ENCODE measurements around the gene PRKAB1.

The PRKAB1 gene

GRCh38 chr12:119664642-119665041, 3.3 kb upstream of the PRKAB1 start:
- DNase-seq: no peak

DNA sequence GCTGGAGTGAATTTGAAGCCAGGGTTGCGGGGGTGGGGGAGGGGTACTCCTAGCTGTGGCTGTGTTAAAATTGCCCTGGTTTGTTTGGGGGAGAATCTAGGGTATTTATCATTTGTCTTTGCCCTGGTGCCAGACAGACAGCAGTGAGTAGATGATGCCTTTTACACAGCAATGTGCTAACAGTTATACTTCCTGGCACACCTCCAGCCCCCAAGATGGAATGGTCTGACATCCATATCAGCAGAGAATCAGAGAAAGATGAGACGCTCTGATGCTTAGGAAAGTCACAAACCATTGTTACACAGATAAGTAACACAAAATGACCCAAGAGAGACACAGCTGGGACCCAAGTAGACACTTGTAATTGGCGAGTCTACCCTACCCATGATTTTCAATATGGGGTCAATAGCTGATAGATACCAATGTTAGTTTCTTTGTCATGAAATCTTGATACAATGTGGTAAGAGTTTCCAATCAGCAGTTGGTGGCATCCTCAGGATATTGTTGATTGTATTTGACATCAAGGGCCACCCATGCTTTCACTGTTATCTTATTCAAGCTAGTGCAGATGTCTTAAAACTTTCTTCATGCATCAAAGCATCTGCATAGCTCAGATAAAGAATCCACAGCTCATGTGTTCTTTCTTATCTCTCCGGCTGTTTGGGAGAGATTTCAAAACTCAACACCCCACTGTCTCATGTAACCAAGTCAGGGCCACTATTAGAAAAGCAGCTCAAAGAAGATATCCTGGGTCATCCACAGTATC, 2.6 kb upstream of the PRKAB1 start:
- DNase-seq: no peak

DNA sequence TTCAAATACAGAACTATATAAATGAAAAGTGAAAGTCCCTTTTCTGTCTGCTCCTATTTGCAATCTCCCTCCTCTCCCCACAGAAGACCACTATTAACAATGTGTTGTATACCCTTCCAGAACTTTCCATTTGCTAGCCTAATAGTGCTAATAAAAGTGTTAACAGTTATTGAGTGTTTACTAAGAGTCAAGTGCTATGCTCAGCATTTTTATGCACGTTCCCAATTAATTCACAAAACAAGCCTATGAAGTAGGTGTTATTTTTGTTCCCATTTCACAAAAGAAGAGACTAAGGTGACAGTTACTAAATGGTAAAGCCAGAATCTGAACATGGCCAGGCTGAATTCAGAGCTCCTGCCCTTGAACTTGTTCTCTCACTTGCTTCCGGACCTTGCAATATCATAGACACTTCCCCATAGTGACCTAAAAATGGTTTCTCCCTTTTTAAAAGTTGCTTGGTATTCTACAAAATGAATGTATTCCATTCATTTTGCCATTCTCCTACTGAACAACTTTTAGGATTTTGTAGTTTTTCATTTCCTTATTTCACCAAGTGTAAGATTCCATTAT, 1.6 kb upstream of the PRKAB1 start:
- no peak for DNase-seq

DNA sequence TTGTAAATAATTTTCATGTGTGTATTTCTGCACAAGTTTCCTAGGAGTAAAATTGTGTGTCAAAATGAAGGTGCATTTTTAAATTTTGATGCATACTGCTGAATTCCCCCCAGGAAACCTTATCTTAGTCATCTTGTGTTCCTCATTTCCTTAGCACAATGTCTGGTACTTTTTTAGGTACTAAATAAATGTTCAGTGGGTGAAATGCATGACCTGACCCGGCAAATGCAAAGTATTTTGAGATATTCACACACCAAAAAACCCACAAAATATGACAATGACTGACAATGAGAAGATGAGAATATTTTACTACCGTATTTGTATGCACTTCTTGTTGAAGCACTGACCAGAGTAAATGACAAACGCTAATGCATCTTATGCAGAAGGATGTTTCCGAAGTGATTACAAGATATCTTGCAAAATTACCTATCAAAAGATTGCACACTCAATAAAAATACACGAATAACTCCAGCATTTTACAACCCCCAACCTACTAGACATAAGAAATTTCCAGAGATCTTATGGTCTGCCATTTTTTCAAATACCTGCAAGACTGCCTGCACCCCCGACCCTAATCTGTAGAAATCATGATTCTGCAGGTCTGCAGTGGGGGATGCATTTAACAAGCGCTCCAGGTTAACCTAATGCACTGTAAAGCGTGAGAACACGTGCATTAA, 895 bp upstream of the PRKAB1 start:
- no peak for DNase-seq

- peak; percentile 13 for DNase-seq
These were observed 450 bp downstream of the PRKAB1 start for GRCh38 chr12:119668324-119668841.

- no peak for DNase-seq
These were observed 2.0 kb downstream of the PRKAB1 start for GRCh38 chr12:119669744-119670472.

DNA sequence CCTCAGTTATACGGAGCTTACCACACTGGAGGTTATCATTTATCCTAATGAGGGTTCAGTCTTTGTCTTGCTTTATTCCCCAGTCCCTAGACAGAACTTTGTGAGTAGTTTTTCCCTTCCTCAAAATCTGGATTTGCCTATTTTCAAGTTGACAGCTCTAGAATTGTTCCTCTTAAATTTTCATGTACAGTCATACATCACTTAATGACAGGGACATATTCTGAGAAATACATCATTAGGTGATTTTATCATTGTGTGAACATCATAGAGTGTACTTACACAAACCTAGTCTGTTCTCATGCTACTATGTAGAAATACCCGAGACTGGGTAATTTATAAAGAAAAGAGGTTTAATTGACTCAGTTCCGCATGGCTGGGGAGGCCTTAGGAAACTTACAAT, 3.1 kb downstream of the PRKAB1 start:
- DNase-seq: no peak

DNA sequence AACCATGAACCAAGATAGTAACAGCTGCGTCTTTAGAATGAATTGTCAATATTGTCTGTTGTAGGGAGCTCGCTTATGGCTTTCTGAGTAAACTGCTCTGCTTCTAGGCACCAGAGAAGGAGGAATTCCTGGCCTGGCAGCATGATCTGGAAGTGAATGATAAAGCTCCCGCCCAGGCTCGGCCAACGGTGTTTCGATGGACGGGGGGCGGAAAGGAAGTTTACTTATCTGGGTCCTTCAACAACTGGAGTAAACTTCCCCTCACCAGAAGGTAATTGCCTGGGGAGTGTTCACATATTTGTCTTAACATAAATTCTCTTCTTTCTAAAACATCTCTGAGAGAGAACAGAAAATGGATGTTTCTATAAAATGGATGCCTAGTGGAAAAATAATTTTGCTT, 4.3 kb downstream of the PRKAB1 start:
- no peak for DNase-seq

DNA sequence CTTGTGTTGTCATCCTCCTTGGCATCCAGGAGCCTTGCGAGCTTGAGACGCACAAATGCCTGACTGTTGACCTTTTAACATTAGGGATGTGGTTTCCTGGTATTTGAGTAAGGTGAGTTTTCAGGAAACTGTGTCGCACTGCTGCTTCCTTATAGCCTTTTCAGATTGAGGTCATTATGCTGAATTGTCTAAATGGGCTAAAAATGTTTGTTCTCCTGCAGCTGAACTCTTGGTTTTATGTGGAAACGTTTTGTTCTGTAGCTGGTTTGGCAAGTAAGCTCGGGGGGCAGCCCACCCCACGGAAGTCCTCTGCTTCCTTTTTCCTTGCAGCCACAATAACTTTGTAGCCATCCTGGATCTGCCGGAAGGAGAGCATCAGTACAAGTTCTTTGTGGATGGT, 5.7 kb downstream of the PRKAB1 start:
- no peak for DNase-seq

DNA sequence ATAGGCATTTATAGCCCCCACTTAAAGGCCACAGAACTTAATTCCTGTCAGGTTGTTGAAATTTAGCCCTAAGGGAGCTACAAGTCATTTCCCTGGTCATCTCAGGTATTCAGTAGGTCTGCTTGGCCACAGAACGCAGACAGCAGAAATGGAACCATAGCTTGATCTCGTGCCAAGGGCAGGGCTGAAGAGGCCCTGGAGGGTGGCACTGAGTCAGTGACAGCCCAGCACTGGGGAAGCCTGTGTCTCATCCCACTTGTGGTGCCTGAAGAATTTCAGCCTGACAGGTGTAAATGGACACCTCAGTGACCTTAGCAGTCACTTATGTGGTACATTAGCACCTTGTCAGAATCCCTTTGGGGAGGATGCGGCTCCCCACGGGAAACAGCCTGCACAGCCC, 6.6 kb downstream of the PRKAB1 start:
- no peak for DNase-seq

DNA sequence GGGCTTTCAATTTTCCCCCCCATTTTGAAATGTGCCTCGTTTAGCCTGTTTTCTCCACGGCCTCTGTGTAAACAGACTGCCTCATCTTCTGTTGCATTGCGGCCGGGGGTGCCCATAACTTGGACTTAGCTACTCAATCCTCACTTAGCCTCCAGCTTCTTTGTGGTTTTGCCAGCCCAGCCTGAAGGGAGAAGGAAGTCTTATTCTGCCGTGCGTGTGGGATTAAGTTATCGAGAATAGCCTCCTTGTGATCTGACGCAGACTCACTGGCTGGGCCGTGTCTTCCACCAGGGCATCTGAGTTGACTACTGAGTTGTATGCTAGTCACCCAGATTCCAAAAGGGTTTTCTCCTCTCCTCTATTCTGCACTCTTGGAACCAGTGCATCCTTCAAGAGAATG, 8.1 kb downstream of the PRKAB1 start:
- DNase-seq: no peak

- DNase-seq: no peak
These were observed 8.6 kb downstream of the PRKAB1 start for GRCh38 chr12:119676573-119676972.

DNA sequence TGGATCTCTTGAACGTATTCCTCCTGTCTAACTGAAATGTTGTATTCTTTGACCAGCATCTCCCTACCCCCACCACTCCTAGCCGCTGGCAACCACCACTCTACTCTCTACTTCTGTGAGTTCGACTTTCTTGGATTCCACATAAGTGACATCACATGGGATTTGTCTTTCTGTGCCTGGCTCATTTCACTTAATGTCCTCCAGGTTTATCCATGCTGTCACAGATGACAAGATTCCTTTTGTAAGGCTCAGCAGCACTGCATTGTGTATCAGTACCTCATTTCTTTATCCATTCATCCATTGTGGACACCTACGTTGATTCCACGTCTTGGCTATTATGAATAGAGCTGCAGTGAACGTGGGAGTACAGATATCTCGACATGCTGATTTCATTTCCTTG, 10.5 kb downstream of the PRKAB1 start:
- no peak for DNase-seq

- no peak for DNase-seq
These were observed 11.1 kb downstream of the PRKAB1 start for GRCh38 chr12:119679081-119679480.

DNA sequence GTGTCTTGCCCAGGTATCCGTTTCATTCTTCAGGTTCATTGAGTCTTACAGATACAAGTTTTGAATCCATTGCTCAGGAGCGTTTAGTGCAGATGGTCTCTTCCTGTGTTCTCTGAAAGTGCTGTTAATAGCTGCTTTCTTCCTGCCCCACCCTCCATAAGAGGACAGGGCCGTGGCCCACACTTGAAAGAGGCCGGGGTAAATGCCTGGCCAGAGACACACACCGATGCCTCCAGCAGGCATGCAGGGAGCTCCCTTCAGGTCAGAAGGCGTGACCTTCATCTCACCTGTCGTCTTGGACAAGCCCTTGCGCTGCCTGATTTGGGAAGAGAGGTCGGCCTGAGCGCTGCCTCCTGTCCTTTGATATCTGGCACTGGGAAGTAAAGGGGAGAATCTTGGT, 11.6 kb downstream of the PRKAB1 start:
- no peak for DNase-seq

DNA sequence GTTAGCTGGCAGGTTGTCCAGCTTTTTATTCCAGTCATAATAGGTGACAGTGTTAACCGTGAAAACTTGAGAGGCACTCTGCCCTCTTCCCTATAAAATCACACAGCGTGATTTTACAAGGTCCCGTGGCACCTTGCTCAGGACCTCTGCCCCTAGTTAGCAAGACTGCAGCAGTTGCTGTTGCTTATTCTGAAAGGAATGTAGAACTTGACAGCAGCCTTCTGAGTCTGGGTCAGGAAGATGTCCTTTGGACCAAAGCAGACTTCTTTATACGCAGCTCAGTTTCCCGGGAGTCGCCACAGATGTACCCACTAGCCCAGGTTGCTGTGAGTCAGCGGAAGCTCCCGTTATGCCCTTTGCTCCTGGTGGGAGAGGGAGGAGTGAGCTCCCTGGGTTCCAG, 13.2 kb downstream of the PRKAB1 start:
- no peak for DNase-seq

GRCh38 chr12:119681728-119682638, 14.1 kb downstream of the PRKAB1 start:
- DNase-seq: no peak

GRCh38 chr12:119682639-119683252, 14.8 kb downstream of the PRKAB1 start:
- no peak for DNase-seq

GRCh38 chr12:119683413-119683812, 15.5 kb downstream of the PRKAB1 start:
- peak; percentile 69 for DNase-seq

- DNase-seq: no peak
These were observed 15.9 kb downstream of the PRKAB1 start for GRCh38 chr12:119683816-119684215.

DNA sequence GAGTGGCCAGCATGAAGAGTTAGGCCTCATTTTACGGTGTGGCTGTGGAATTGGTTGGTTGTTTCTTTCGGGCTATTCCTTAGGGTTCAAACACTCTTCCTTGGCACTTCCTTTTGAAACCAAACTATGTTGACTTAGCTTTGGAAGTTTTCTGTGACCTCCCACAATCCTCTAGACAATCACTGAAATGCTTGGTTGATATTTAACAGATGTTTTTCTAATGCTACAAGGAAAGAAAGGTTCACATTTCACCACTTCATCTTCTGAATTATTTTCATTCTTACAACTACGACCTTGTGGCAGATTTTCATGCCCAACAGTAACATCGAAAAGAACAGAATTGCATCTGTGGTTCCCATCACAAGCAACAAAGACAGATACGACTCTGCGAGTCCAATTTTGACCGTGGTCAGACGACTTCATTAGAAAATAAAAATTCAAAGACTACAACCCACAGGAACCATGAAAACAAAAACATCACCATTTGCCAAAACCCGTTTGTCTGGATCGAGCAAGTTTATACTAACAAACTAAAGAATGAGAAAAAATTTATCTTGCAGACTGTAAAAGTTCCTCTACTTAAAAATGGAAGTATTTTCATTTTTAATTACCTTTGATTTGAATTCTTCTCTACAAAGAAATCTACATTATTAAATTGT, 16.9 kb downstream of the PRKAB1 start:
- peak; percentile 8 for DNase-seq

All from fibroblast of skin of back (primary cell).